Mucosa of rectum (tissue), 2 donors: ENCODE measurements around the gene UGT2B7.
"Not testable (repeated sequence)": the region's sequence is repeated elsewhere in the genome, so short reads cannot be mapped to it uniquely, and the experiment has no call there.

Source experiments
- H3K27ac ChIP-seq, 2 donors: one replicate each; pipeline ENCODE4 v1.7.0; 2013; ENCODE audit warnings: inconsistent platforms in 2 of 2, low read depth in 2 of 2, low read length in 2 of 2
- H3K27me3 ChIP-seq, 2 donors: one replicate each; pipeline ENCODE4 v1.7.0; 2013; ENCODE audit warnings: low read length in 2 of 2; ENCODE audit not compliant: control insufficient read depth in 2 of 2, insufficient read depth in 2 of 2
- H3K36me3 ChIP-seq, 2 donors: one replicate each; pipeline ENCODE4 v1.7.0; 2013; ENCODE audit warnings: low read length in 2 of 2; ENCODE audit not compliant: control insufficient read depth in 2 of 2, insufficient read depth in 2 of 2
- H3K4me1 ChIP-seq, 2 donors: one replicate each; pipeline ENCODE4 v1.7.0; 2013; ENCODE audit warnings: low read length in 2 of 2, mild to moderate bottlenecking in 1 of 2; ENCODE audit not compliant: control insufficient read depth in 2 of 2, insufficient read depth in 2 of 2
- H3K4me3 ChIP-seq, 2 donors: one replicate each; pipeline ENCODE4 v1.7.0; 2013; ENCODE audit warnings: low read length in 2 of 2
- H3K9ac ChIP-seq, 2 donors: one replicate each; pipeline ENCODE4 v1.7.0; 2013; ENCODE audit warnings: low read length in 2 of 2, low read depth in 1 of 2, mild to moderate bottlenecking in 1 of 2
- H3K9me3 ChIP-seq, 2 donors: one replicate each; pipeline ENCODE4 v1.7.0; 2013; ENCODE audit warnings: low read length in 2 of 2; ENCODE audit not compliant: control insufficient read depth in 2 of 2
- donor health status: healthy.
- donor health status: Normal muscosa, but diverticular disease.

Gene UGT2B7

DNA sequence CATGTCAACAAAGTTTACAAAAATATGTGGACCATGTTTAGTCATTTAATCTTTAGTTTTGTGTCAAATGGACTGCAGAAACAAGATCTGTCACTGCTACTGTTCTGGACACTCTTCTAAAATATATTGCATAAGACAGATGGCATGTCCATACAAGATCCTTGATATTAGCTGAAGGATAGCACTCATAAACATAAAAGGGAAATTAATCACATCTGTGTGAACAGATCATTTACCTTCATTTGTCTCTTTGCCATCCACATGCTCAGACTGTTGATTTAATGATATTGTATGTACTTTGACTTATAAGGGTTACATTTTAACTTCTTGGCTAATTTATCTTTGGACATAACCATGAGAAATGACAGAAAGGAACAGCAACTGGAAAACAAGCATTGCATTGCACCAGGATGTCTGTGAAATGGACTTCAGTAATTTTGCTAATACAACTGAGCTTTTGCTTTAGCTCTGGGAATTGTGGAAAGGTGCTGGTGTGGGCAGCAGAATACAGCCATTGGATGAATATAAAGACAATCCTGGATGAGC is at the start of gene UGT2B7:
Gene UGT2B7 (plus strand): TSS at position 364 of the 546 bp plus-strand sequence. CDS start 47 bp downstream, at position 411.
- H3K27ac ChIP-seq, result peak within 1 kb of the TSS; percentile 2 to 25
- no peaks in the 10 kb centered on the region for H3K9me3 ChIP-seq
- no peaks in the 10 kb centered on the region for H3K36me3 ChIP-seq
- peak within 1 kb of the TSS; percentile 0 to 36 for H3K4me3 ChIP-seq
- H3K4me1 ChIP-seq, result peaks cover 0 to 6% of the 10 kb centered on the region in 2 donors
- H3K9ac ChIP-seq, result no peak within 1 kb of the TSS
- H3K27me3 ChIP-seq, result no peaks in the 10 kb centered on the region

DNA sequence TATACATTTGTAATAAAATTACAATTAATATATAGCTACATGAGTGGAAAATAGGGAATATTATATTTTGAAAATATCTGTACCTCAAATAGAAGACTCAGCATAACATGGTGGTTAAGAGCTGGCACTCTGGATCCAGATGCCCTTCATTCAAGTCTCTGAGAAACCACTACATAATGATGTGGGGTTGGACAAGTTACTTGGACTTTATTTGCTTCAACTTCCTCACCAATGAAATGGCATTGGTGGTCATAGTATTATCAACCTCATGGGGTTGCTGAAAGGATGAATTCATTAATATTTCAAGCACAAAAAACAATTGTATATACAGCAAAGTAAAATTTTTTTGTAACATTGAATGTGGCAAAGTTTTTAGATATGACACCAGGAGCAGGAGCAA is 46.4 kb upstream of the UGT2B7 start:
- H3K4me1 ChIP-seq, result no peaks in the 10 kb centered on the region
- H3K27ac ChIP-seq, result no peak overlapping the region
- H3K4me3 ChIP-seq, result no peak overlapping the region
- H3K9ac ChIP-seq, result no peak overlapping the region
- no peaks in the 10 kb centered on the region for H3K27me3 ChIP-seq
- no peaks in the 10 kb centered on the region for H3K36me3 ChIP-seq
- no peaks in the 10 kb centered on the region for H3K9me3 ChIP-seq

DNA sequence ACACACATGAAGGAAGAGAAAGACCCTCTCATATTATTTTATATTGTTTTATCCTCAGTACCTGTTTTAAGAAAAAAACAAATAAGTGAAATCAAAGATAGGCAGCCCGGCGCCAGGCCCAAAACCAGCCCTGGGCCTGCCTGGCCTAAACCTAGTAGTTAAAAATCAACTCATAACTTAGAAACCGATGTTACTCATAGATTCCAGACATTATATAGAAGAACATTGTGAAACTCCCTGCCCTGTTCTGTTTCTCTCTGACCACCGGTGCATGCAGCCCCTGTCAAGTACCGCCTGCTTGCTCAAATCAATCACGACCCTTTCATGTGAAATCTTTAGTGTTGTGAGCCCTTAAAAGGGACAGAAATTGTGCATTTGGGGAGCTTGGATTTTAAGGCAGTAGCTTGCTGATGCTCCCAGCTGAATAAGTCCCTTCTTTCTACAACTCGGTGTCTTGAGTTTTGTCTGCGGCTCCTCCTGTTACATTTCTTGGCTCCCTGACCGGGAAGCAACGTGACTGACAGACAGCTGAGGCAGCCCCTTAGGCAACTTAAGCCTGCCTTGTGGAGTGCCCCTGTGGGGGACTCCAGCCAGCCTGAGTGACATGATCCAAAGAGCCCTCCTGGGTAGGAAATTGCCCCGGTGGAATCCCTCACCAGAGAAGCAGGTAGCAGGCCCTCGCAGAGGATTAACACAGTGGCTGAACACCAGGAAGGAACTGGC is 45.3 kb upstream of the UGT2B7 start:
- not testable (repeated sequence) for H3K9me3 ChIP-seq, H3K4me1 ChIP-seq, H3K27ac ChIP-seq, H3K9ac ChIP-seq, H3K4me3 ChIP-seq, H3K36me3 ChIP-seq, H3K27me3 ChIP-seq

DNA sequence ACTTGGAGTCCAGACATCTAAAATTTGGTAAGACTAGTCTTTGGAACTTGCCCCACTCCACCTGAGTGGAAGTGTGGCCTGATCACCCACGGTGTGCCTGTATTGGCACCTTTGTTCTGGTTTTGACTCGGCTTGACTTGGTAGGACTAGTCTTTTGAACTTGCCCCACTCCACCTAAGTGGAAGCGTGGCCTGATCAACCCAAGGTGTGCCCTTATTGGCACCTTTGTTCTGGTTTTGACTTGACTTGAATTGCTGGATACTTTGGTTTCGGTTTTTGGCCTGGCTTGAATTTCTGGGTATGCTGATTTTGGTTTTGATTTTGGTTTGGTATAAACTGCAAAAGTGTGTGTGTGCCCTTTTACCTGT is 44.7 kb upstream of the UGT2B7 start:
- no peak overlapping the region for H3K27ac ChIP-seq
- H3K27me3 ChIP-seq, result no peaks in the 10 kb centered on the region
- H3K9me3 ChIP-seq, result no peaks in the 10 kb centered on the region
- H3K4me1 ChIP-seq, result no peaks in the 10 kb centered on the region
- H3K9ac ChIP-seq, result no peak overlapping the region
- no peak overlapping the region for H3K4me3 ChIP-seq
- no peaks in the 10 kb centered on the region for H3K36me3 ChIP-seq

DNA sequence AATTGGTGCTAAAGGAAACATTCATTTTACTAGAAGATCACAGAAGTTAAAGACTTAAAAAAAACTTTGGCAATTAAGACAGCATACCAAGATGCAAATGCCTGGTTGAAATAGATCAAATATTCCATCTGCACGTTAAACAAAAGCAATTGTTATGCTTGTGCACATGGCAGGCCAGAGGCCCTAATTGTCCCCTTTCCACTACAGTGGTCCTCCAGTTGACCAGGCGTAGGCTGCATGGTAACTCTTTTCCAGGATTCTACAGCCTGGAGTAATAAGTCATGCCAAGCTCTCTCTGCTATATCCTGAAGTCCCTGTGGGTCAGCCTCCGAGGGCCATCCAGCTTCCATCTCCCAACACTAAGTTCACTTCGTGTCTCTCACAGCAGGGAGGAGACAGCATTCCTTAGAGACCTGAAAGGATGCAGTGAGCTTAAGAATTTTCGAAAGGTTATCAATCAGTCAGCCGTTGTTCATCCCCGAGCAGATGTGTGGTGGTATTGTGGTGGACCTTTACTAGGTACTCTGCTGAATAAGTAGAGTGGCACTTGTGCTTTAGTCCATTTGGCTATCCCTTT is 42.9 kb upstream of the UGT2B7 start:
- H3K4me3 ChIP-seq, H3K4me1 ChIP-seq, H3K27ac ChIP-seq, H3K9ac ChIP-seq, H3K9me3 ChIP-seq, H3K27me3 ChIP-seq, H3K36me3 ChIP-seq: not testable (repeated sequence)

GRCh38 chr4:69054033-69054432 is 42.2 kb upstream of the UGT2B7 start:
- H3K9ac ChIP-seq, H3K36me3 ChIP-seq, H3K9me3 ChIP-seq, H3K4me3 ChIP-seq, H3K27ac ChIP-seq, H3K27me3 ChIP-seq: not testable (repeated sequence)
- H3K4me1 ChIP-seq, result peaks cover 7 to 10% of the 10 kb centered on the region in 2 donors

DNA sequence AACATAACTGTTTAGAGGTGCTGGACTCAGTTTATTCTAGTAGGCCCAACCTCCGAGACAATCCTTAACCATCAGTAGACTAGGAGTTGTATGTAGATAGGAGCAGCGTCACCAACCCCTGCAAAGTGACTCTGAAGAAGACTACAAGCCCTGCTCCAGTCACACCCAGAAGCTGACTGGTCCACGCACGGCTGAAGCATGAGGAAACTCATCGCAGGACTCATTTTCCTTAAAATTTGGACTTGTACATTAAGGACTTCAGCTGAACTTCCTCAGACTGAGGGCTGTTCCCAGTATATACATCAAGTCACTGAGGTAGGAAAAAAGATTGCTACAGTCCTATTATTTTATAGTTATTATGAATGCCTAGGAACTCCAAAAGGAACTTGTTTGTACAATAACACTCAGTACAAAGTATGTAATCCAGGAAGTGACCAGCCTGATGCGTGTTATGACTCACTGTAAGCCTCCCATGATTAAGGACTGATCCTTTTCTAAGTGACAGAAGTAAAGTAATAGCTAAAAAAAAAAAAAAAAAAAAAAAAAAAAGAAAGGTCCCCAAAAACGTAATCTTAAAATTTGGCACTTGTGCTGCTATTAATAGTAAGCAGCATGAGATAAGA is 41.6 kb upstream of the UGT2B7 start:
- Histone ChIP-seq H3K36me3 (no peaks in the 10 kb centered on the region), H3K9ac (no peak overlapping the region), H3K4me3 (no peak overlapping the region), H3K27ac (no peak overlapping the region), H3K9me3 (no peaks in the 10 kb centered on the region), H3K4me1 (peaks cover 7 to 10% of the 10 kb centered on the region in 2 donors), H3K27me3 (no peaks in the 10 kb centered on the region)

DNA sequence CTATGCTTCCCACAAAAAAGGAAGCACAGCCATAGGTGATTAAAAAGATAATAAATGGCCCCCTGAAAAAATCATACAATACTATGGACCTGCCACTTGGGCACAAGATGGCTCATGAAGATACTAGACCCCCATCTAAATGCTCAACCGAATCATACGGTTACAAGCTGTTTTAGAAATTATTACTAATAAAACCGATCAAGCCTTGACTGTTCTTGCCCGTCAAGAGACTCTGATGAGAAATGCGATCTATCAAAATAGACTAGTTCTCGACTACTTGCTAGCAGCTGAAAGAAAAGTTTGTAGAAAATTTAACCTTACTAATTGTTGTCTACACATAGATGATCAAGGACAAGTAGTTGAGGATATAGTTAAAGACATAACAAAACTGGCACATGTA is 40.1 kb upstream of the UGT2B7 start:
- Histone ChIP-seq H3K36me3 (no peaks in the 10 kb centered on the region), H3K27me3 (no peaks in the 10 kb centered on the region), H3K27ac (no peak overlapping the region), H3K4me3 (no peak overlapping the region), H3K9me3 (no peaks in the 10 kb centered on the region), H3K4me1 (peaks cover 7 to 10% of the 10 kb centered on the region in 2 donors), H3K9ac (no peak overlapping the region)

DNA sequence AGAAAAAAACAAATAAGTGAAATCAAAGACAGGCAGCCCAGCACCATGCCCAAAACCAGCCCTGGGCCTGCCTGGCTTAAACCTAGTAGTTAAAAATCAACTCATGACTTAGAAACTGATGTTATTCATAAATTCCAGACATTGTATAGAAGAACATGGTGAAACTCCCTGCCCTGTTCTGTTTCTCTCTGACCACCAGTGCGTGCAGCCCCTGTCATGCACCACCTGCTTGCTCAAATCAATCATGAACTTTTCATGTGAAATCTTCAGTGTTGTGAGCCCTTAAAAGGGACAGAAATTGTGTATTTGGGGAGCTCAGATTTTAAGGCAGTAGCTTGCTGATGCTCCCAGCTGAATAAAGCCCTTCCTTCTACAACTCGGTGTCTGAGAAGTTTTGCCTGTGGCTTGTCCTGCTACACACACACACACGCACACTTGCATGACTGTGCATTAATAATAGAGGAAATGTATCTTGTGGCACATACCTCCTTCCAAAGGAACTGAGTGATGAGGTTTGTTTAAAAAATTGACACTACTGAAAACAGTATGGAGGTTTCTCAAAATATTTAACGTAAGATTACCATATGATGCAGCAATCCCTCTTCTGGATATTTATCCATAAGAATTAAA is 39.2 kb upstream of the UGT2B7 start:
- no peak overlapping the region for H3K4me3 ChIP-seq
- H3K9me3 ChIP-seq, result no peaks in the 10 kb centered on the region
- H3K36me3 ChIP-seq, result no peaks in the 10 kb centered on the region
- no peaks in the 10 kb centered on the region for H3K27me3 ChIP-seq
- peaks cover 7 to 10% of the 10 kb centered on the region in 2 donors for H3K4me1 ChIP-seq
- H3K27ac ChIP-seq, result no peak overlapping the region
- H3K9ac ChIP-seq, result no peak overlapping the region
